ENCODE measurements around the gene GRAMD2B. TPM values are rescaled to one million over a fixed set of nuclear protein-coding genes. Genes with fewer than 3 reads are reported as not detected.
"Not testable (repeated sequence)": the region's sequence is repeated elsewhere in the genome, so short reads cannot be mapped to it uniquely, and the experiment has no call there.

GRAMD2B gene
- polyA plus RNA-seq, 1 donor, result 11.8 TPM

GRCh38 chr5:126413856-126414255 is 9.4 kb upstream of the GRAMD2B start:
- DNase-seq, result no peak

GRCh38 chr5:126414874-126415502 is 8.2 kb upstream of the GRAMD2B start:
- DNase-seq, result peak; percentile 63

GRCh38 chr5:126415789-126416188 is 7.4 kb upstream of the GRAMD2B start:
- no peak for DNase-seq

GRCh38 chr5:126416266-126416925 is 6.8 kb upstream of the GRAMD2B start:
- no peak for DNase-seq

GRCh38 chr5:126417178-126417577 is 6.0 kb upstream of the GRAMD2B start:
- no peak for DNase-seq

- no peak for DNase-seq
Observed at GRCh38 chr5:126419102-126419501, 4.1 kb upstream of the GRAMD2B start.

DNA sequence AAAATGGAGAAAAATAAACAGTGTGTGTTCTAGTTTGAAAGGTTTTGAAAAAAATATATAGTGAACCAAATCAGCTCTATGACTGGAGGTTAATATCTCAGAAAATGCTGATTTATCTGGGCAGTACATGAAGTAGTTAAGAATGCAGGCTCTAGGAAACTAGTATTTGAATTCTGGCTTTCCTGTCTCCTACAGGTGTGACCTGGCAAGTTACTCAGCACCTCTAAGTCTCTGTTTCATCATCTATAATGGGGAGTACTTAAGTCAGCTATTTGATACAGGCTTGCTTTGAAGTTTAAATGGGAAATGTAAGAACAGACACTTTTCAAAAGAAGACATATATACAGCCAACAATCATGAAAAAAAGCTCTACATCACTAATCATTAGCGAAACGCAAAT is 5.2 kb downstream of the GRAMD2B start:
- DNase-seq, result no peak

- no peak for DNase-seq
Observed at GRCh38 chr5:126430631-126431030, 7.4 kb downstream of the GRAMD2B start.

DNA sequence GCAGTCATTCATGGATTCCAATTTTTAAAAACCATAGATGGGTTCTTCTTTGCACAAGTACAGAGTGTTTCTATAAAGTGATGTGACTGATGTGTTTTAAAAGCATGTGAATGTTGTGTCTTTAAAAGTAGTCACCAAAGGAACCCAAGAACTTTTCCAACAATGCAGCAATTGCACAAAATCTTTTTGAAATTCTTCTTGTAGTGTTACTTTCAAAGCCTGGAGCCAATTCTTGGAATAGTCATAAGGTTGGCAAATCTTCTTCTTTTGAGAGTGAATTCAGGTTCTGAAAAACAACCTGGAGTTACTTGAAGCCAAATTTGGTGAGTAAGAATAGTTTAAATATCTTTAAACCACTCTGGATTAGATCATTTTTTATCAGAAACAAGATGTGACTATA is 10.5 kb downstream of the GRAMD2B start:
- DNase-seq, result no peak

DNA sequence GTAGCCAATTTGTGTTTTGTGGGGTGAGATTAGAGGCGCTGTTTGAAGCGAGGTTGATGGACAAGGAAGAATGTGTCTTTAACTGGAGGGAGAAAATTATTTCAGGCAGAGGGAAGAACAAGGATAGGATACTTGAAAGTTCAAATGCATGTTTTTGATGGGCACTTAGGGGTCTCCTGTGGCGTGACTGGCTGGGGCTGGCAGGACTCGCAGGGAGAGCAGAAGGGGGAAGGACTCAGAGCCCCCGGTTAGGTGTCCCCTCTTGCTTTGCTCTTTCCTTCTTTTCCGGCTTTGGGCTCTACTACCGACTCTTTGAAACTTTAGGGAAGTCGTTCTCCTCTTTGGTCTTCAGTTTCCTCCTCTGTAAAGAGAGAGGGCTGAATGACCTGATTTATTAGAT is 12.1 kb downstream of the GRAMD2B start:
- no peak for DNase-seq

DNA sequence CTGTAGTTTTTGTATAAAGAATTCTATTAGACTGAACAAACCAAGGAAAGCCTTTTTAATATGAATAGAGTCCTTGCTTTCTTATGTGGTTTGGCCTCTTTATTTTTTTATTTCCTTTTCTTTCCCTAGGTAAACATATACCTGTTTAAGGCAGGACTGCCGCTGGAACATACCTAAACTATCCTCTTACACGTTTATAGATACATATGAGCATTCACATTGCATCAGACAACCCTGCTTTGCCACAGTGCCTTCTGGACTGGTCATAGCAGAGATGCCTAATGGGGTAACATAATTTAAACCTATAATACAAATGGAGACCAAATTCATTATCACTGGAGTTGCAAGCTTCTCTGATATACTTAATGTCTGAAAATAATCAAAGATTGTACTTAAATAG is 12.5 kb downstream of the GRAMD2B start:
- DNase-seq, result no peak

DNA sequence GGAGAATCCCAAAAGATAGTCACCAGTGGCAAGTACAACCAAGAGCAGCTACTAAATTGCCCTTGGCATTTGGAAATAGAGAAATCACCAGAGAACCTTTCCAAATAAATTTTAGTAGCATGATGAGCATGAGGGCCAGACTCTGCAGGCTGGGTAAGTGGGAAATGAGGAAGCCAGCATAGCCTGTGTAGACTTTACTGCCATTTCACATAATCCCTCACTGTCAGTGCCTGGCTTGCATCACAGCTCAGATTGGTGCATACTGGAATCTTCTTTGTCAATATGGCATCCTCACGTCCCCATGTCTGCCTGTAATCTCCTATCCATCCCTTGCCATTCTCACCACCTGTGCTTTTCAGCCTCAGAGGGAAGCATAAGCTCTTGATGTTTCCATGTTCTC is 14.5 kb downstream of the GRAMD2B start:
- no peak for DNase-seq

GRCh38 chr5:126438267-126438666 is 15.1 kb downstream of the GRAMD2B start:
- no peak for DNase-seq

GRCh38 chr5:126438868-126439267 is 15.7 kb downstream of the GRAMD2B start:
- no peak for DNase-seq

DNA sequence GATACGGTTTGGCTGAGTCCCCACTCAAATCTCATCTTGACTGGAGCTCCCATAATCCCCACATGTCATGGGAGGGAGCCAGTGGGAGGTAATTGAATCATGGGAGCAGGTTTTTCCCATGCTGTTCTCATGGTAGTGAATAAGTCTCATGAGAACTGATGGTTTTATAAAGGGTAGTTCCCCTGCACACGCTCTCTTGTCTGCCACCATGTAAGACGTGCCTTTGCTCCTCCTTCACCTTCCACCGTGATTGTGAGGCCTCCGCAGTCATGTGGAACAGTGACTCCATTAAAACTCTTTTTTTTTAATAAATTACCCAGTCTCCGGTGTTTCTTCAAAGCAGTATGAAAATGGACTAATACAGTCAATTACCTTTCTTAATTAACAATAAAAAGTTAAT is 16.5 kb downstream of the GRAMD2B start:
- DNase-seq, result not testable (repeated sequence)

- DNase-seq, result no peak
Observed at GRCh38 chr5:126441230-126441629, 18.0 kb downstream of the GRAMD2B start.

GRCh38 chr5:126443374-126443851 is 20.2 kb downstream of the GRAMD2B start:
- DNase-seq, result peak; percentile 53

DNA sequence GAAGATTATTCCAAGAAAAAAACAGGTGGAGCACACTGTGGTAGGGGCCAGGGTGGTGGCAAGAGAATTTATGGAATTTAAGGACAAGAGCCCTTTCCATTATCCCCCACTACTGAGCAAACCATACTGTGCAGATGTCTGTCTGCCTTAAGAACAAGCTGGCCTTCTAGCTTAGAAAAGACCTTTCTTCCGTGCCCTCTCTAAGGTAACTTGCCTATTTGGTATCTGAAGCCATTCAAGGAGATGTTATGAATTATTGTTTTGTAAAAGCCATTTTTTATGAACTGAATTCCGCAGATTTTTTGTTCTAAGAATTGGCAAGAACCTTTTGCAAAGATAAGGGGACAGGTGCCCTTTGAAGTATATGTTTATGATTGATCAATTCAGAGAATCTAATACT is 20.9 kb downstream of the GRAMD2B start:
- no peak for DNase-seq

- no peak for DNase-seq
Observed at GRCh38 chr5:126445502-126446174, 22.4 kb downstream of the GRAMD2B start.

DNA sequence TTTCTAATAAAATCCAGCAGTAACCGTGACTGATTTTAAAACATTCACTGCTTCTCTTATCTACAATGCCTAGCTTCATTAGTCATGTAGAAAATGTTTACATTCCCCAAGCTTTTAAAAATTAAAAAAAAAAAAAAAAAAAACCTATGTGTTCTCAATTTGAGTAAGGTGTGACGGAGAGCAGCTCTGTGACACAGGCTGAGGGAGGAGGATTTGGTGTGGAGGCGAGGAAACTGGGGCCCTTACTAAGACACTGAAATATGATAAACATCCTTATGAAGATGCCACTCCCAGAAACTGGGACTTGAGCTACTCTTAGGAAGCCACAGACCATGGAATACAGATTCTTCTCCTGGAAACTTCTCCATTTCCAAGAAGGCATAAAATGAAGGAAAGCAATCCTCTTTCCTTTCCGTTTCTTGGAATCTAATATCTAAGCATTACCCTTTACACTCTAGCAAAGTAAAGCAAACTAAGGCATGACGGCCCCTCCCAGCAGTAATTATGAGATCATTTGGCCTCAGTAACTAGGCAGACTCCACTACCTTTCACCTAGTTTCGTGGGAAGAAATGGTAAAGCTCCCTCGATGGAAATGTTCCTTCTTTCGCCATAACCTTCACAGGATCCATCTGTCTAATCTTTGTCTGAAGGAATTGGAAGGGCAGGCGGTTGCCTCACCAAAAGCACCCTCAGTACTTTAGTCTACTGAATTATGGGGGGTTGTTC is 23.5 kb downstream of the GRAMD2B start:
- DNase-seq, result no peak

DNA sequence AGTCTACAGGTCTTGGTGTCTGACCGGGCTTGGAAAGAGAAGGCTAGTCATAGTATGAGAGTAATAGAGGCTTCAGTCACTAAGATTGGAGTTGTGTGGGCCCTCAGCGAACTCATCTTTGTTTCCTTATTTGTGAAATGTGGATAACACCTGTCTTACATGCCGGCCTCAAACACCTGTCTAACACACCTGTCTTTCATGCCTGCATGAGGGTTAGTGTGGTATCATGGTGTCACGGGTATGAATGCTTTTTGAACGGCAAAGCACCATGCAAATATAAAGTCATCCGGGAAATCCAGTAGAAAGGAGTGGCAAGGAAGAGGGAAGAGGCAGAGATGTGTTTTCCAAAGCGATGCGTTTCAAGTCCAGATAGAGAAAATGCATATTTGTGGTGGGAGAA is 25.5 kb downstream of the GRAMD2B start:
- no peak for DNase-seq

GRCh38 chr5:126449751-126450271 is 26.6 kb downstream of the GRAMD2B start:
- DNase-seq, result no peak

- DNase-seq, result no peak
Observed at GRCh38 chr5:126450346-126450745, 27.1 kb downstream of the GRAMD2B start.
